Caco-2 (cell line): ENCODE data around the gene FAAP20. TPM values are rescaled to one million over a fixed set of nuclear protein-coding genes. Genes with fewer than 3 reads are reported as not detected.

ENCODE experiments used
- BruUV-seq: library from RNA; stranded (reverse); fragments of 400-500 nt; replicated peaks from 2 replicates; lab custom pipeline; 2021; lab: Mats Ljungman, UMichigan
- CTCF ChIA-PET: fragments of 300-600 bp; sonication (Branson Sonifier 250); formaldehyde crosslinking; loops from one replicate; lab custom pipeline; 2022; ENCODE audit warnings: antibody characterized with exemption; lab: Charles Lee
- POLR2A ChIA-PET: fragments of 300-600 bp; sonication (Branson Sonifier 250); formaldehyde crosslinking; loops from one replicate; lab custom pipeline; 2022; ENCODE audit warnings: antibody characterized with exemption; lab: Charles Lee
- DNase-seq, 2 experiments: peaks; one replicate each; pipeline versions ENCODE4 v3.0.0 to v3.0.0-alpha.2; 2020 to 2022
- H3K27me3 ChIP-seq: replicated peaks from 2 replicates; pipeline ENCODE4 v1.6.0; 2011; ENCODE audit warnings: low read length; ENCODE audit not compliant: control insufficient read depth, insufficient read depth
- H3K36me3 ChIP-seq: 2 replicates; pipeline ENCODE4 v1.5.1; 2011; ENCODE audit warnings: low read length; ENCODE audit not compliant: control insufficient read depth, insufficient read depth
- H3K4me1 ChIP-seq: fragments of 250-450 bp; sonication (Bioruptor Pico); 2 replicates; pipeline ENCODE4 v1.5.1; 2020; ENCODE audit warnings: mild to moderate bottlenecking
- H3K4me3 ChIP-seq: 2 replicates; pipeline ENCODE4 v1.5.1; 2011; ENCODE audit warnings: low read depth, mild to moderate bottlenecking, control low read depth, low read length
- H3K9me3 ChIP-seq: fragments of 250-450 bp; sonication (Bioruptor Pico); 2 replicates; pipeline ENCODE4 v1.5.1; 2020; ENCODE audit warnings: mild to moderate bottlenecking, moderate library complexity
- H3K27ac Mint-ChIP-seq: one replicate; pipeline ENCODE4 v1.8.0; 2022; ENCODE audit warnings: mixed read lengths; ENCODE audit not compliant: unreplicated experiment
- H3K27me3 Mint-ChIP-seq: one replicate; pipeline ENCODE4 v1.8.0; 2022; ENCODE audit warnings: mixed read lengths; ENCODE audit not compliant: insufficient read depth, unreplicated experiment
- H3K36me3 Mint-ChIP-seq: one replicate; pipeline ENCODE4 v1.8.0; 2022; ENCODE audit warnings: mild to moderate bottlenecking, mixed read lengths; ENCODE audit not compliant: insufficient read depth, unreplicated experiment
- H3K4me1 Mint-ChIP-seq: one replicate; pipeline ENCODE4 v1.8.0; 2022; ENCODE audit warnings: low read depth, mixed read lengths; ENCODE audit not compliant: unreplicated experiment
- H3K4me3 Mint-ChIP-seq: one replicate; pipeline ENCODE4 v1.8.0; 2022; ENCODE audit warnings: mild to moderate bottlenecking, moderate library complexity, mixed read lengths; ENCODE audit not compliant: unreplicated experiment
- H3K9me3 Mint-ChIP-seq: one replicate; pipeline ENCODE4 v1.8.0; 2022; ENCODE audit warnings: mixed read lengths; ENCODE audit not compliant: unreplicated experiment
- CTCF ChIP-seq, 2 experiments: fragments of 200-600 bp in 1 of 2; IDR thresholded peaks; 1 replicate in 1 of 2; 2 replicates in 1 of 2; pipeline versions ENCODE4 v1.5.1 to v1.8.0; 2011 to 2022; ENCODE audit warnings: antibody characterized with exemption in 1 of 2, control low read depth in 1 of 2, inconsistent platforms in 1 of 2, low read depth in 1 of 2, low read length in 1 of 2, mild to moderate bottlenecking in 1 of 2, moderate library complexity in 1 of 2; ENCODE audit not compliant: insufficient read depth in 1 of 2, severe bottlenecking in 1 of 2, unreplicated experiment in 1 of 2
- intact Hi-C: fragments of 100-400 bp; cut with micrococcal nuclease; formaldehyde crosslinking; loops from one replicate; pipeline ENCODE4 v1.10.0; 2022; ENCODE audit not compliant: unreplicated experiment
- total RNA-seq: library from RNA; stranded (reverse); gene quantifications from 2 replicates; pipeline ENCODE4 v1.2.3, GENCODE V29; 2022

Gene FAAP20
- total RNA-seq, 1 experiment from 2014 or later, result 72.4 TPM

DNA sequence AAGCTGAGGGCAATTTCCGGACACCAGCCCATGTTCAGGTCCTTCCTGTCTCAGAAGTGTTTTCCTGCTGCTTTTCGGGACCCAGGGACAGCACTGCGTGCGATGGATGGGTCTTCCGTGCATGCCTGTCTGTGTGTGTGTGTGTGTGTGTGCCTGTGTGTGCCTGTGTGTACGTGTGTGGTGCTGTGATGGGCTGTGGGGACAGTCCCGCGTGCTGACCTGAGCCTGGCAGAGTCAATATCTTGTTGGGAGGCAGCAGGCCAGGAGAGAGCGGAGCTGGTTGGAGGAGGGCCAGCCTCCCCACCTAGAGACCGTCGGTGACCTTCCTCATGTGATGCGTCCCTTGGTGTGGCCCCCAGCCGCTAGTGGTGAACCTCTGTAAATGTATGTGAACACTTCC, 47.2 kb upstream of the FAAP20 start:
- no peaks in the 10 kb centered on the region for H3K27me3 Mint-ChIP-seq
- H3K4me1 Mint-ChIP-seq, result no peaks in the 10 kb centered on the region
- ChIA-PET CTCF (no interaction called here), POLR2A (no interaction called here)
- no peak overlapping the region for H3K4me3 ChIP-seq
- BruUV-seq, result no TSS peak
- H3K36me3 Mint-ChIP-seq, result peaks cover 20% of the 10 kb centered on the region
- H3K9me3 Mint-ChIP-seq, result no peaks in the 10 kb centered on the region
- TF ChIP-seq CTCF (IDR thresholded peaks at IDR 0.05; ENCODE audit: insufficient read depth in 1 of 2, low read depth in 1 of 2, low read length in 1 of 2, severe bottlenecking in 1 of 2, unreplicated experiment in 1 of 2), result no peak
- H3K36me3 ChIP-seq, result no peaks in the 10 kb centered on the region
- no peaks in the 10 kb centered on the region for H3K4me1 ChIP-seq
- H3K27ac Mint-ChIP-seq, result no peak overlapping the region
- intact Hi-C loops, result no loop called here
- H3K4me3 Mint-ChIP-seq, result no peak overlapping the region
- no peaks in the 10 kb centered on the region for H3K9me3 ChIP-seq
- DNase-seq, result no peak
- H3K27me3 ChIP-seq, result no peaks in the 10 kb centered on the region

DNA sequence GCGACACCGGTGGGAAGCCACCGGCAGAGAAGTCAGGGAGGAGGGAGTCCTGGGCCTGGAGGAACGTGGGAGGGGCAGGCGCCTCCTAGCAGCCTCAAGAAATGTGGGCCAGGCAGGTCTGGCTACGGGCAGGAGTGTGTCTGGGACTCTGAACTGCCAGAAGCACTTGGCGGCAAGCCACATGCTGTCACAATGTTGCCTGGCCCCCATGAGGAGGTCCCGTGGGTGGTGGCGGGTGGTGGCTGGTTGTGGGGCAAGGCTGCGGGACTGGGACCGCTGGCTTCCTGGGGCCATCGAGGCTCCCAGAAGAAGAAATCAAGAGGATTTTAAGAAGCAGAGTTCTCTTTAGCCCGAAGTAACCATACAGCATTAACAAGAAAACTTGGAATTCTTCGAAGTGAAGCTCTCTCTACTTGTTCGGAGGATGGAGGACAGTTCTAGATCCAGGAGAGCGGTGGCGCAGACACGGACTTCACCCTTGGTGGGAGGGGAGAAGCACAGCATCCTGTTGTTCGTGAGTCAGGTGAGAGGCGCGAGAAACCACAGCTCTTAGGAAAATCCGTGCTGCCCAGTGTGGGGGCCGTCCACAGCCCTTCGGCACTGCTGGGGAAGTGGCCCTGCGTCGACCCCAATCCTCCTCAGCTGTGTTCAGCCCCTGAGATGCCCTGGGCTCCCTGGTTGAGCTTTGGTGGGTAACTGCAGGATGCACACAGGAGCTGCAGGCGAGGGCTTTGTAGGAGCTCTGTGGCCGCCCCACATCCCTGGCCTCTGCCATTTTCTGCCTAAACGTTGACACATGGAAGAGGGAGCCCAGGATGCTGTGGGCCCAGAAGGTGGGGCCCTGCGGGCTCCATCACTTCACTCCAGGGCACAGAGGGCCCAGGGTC, 45.9 kb upstream of the FAAP20 start:
- Mint-ChIP-seq H3K4me3 (no peak overlapping the region), H3K36me3 (peaks cover 14% of the 10 kb centered on the region), H3K4me1 (no peaks in the 10 kb centered on the region), H3K27me3 (no peaks in the 10 kb centered on the region), H3K9me3 (no peaks in the 10 kb centered on the region), H3K27ac (no peak overlapping the region)
- H3K4me1 ChIP-seq, result no peaks in the 10 kb centered on the region
- intact Hi-C loops, result no loop called here
- ChIA-PET CTCF (interaction anchor here (0.9 kb wide), 1 partner anchor 11 kb away, joined by 4 read pairs; no protein-coding TSS in a partner anchor), POLR2A (no interaction called here)
- BruUV-seq, result no TSS peak
- H3K4me3 ChIP-seq, result no peak overlapping the region
- no peaks in the 10 kb centered on the region for H3K9me3 ChIP-seq
- no peaks in the 10 kb centered on the region for H3K36me3 ChIP-seq
- TF ChIP-seq CTCF (IDR thresholded peaks at IDR 0.05; ENCODE audit: insufficient read depth in 1 of 2, low read depth in 1 of 2, low read length in 1 of 2, severe bottlenecking in 1 of 2, unreplicated experiment in 1 of 2), result no peak
- H3K27me3 ChIP-seq, result no peaks in the 10 kb centered on the region
- DNase-seq, result no peak

DNA sequence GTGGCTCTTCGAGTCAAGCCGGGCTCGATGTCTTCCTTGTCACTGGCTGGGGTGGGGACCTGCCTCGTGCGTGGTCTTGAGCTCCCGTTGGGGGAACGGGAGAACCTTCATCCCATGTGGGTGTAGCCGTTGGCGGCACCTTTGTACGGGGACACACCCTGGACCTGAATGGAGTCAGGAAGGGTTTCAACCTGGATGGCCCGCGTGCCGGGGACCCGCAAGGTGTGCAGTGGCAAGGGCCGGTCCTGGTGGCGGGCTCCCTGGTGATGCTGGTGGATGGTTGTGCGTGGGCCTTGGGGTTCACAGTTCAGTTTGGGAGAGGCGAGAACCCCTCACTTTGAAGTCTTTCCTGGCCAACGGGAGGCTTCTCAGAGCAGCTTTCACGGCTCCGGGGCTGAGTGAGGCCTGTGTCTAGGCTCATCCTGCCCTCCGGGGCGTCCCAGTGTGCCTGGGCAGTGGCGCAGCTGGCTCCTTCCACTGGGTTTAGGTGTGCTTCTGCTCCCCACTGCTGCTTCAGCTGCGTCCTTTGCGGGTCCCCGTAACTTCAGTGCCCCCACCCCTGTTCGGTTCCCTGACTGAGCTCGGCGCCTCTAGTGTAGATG, 44.9 kb upstream of the FAAP20 start:
- Mint-ChIP-seq H3K27me3 (no peaks in the 10 kb centered on the region), H3K4me1 (no peaks in the 10 kb centered on the region), H3K9me3 (no peaks in the 10 kb centered on the region), H3K36me3 (peaks cover 14% of the 10 kb centered on the region), H3K4me3 (no peak overlapping the region), H3K27ac (no peak overlapping the region)
- POLR2A ChIA-PET, result no interaction called here
- DNase-seq, result no peak
- no peaks in the 10 kb centered on the region for H3K9me3 ChIP-seq
- intact Hi-C loops, result no loop called here
- no peaks in the 10 kb centered on the region for H3K4me1 ChIP-seq
- BruUV-seq, result no TSS peak
- no peaks in the 10 kb centered on the region for H3K27me3 ChIP-seq
- CTCF ChIA-PET, result no interaction called here
- no peaks in the 10 kb centered on the region for H3K36me3 ChIP-seq
- TF ChIP-seq CTCF (IDR thresholded peaks at IDR 0.05; ENCODE audit: insufficient read depth in 1 of 2, low read depth in 1 of 2, low read length in 1 of 2, severe bottlenecking in 1 of 2, unreplicated experiment in 1 of 2), result no peak
- no peak overlapping the region for H3K4me3 ChIP-seq
